SJSA1 (cell line): Measurements from ENCODE around the gene TMEM8B. TPM values are rescaled to one million over a fixed set of nuclear protein-coding genes. Genes with fewer than 3 reads are reported as not detected.

ENCODE experiments used
- DNase-seq, 2 experiments: peaks; one replicate each; pipeline ENCODE4 v3.0.0-alpha.2; 2015 to 2020; ENCODE audit warnings: low spot score in 2 of 2, low read depth in 1 of 2
- H3K27ac ChIP-seq: fragments of 250-450 bp; sonication (Bioruptor Pico); 2 replicates; pipeline ENCODE4 v1.5.1; 2020; ENCODE audit warnings: mild to moderate bottlenecking, moderate library complexity
- H3K27me3 ChIP-seq: fragments of 250-450 bp; sonication (Bioruptor Pico); replicated peaks from 2 replicates; pipeline ENCODE4 v1.5.1; 2020; ENCODE audit warnings: mild to moderate bottlenecking, moderate library complexity
- H3K36me3 ChIP-seq: fragments of 250-450 bp; sonication (Bioruptor Pico); 2 replicates; pipeline ENCODE4 v1.5.1; 2020; ENCODE audit warnings: mild to moderate bottlenecking
- H3K4me1 ChIP-seq: fragments of 250-450 bp; sonication (Bioruptor Pico); replicated peaks from 2 replicates; pipeline ENCODE4 v1.6.1; 2021; ENCODE audit warnings: mild to moderate bottlenecking
- H3K4me3 ChIP-seq: fragments of 250-450 bp; sonication (Bioruptor Pico); 2 replicates; pipeline ENCODE4 v1.5.1; 2020; ENCODE audit warnings: mild to moderate bottlenecking
- H3K9me3 ChIP-seq: fragments of 250-450 bp; sonication (Bioruptor Pico); replicated peaks from 2 replicates; pipeline ENCODE4 v1.5.1; 2020; ENCODE audit warnings: mild to moderate bottlenecking
- total RNA-seq: library from RNA; depleted of rRNA; stranded (reverse); fragments of >200 nt; shearing (Covaris generic); gene quantifications from 2 replicates; pipeline ENCODE4 v1.2.3, GENCODE V29; 2014

TMEM8B gene
- total RNA-seq, 1 experiment from 2014 or later: 1.4 TPM

GRCh38 chr9:35840881-35841644, 12.0 kb downstream of the TMEM8B start:
- Histone ChIP-seq H3K4me1 (peaks cover 11% of the 10 kb centered on the region), H3K4me3 (no peak overlapping the region), H3K9me3 (no peaks in the 10 kb centered on the region), H3K36me3 (no peaks in the 10 kb centered on the region), H3K27ac (no peak overlapping the region), H3K27me3 (no peaks in the 10 kb centered on the region)
- no peak for DNase-seq

- Histone ChIP-seq H3K4me1 (peaks cover 11% of the 10 kb centered on the region), H3K36me3 (no peaks in the 10 kb centered on the region), H3K27me3 (no peaks in the 10 kb centered on the region), H3K27ac (no peak overlapping the region), H3K9me3 (no peaks in the 10 kb centered on the region), H3K4me3 (no peak overlapping the region)
- no peak for DNase-seq
Observed at GRCh38 chr9:35841645-35841900, 12.5 kb downstream of the TMEM8B start.

- Histone ChIP-seq H3K9me3 (no peaks in the 10 kb centered on the region), H3K4me3 (no peak overlapping the region), H3K36me3 (no peaks in the 10 kb centered on the region), H3K27ac (no peak overlapping the region), H3K27me3 (no peaks in the 10 kb centered on the region), H3K4me1 (peaks cover 11% of the 10 kb centered on the region)
- DNase-seq: no peak
Observed at GRCh38 chr9:35842020-35842745, 13.2 kb downstream of the TMEM8B start.

GRCh38 chr9:35842795-35843194, 13.8 kb downstream of the TMEM8B start:
- Histone ChIP-seq H3K4me1 (peaks cover 11% of the 10 kb centered on the region), H3K4me3 (no peak overlapping the region), H3K27ac (no peak overlapping the region), H3K36me3 (no peaks in the 10 kb centered on the region), H3K27me3 (no peaks in the 10 kb centered on the region), H3K9me3 (no peaks in the 10 kb centered on the region)
- DNase-seq: no peak

- no peak overlapping the region for H3K4me3 ChIP-seq
- no peak overlapping the region for H3K27ac ChIP-seq
- no peaks in the 10 kb centered on the region for H3K36me3 ChIP-seq
- no peaks in the 10 kb centered on the region for H3K9me3 ChIP-seq
- H3K4me1 ChIP-seq: peaks cover 11% of the 10 kb centered on the region
- no peaks in the 10 kb centered on the region for H3K27me3 ChIP-seq
- peak; percentile 47 to 48 for DNase-seq
Observed at GRCh38 chr9:35844628-35845270, 15.7 kb downstream of the TMEM8B start.

- Histone ChIP-seq H3K4me1 (peaks cover 11% of the 10 kb centered on the region), H3K36me3 (no peaks in the 10 kb centered on the region), H3K9me3 (no peaks in the 10 kb centered on the region), H3K4me3 (no peak overlapping the region), H3K27ac (no peak overlapping the region), H3K27me3 (no peaks in the 10 kb centered on the region)
- no peak for DNase-seq
Observed at GRCh38 chr9:35845824-35846771, 17.1 kb downstream of the TMEM8B start.

- Histone ChIP-seq H3K9me3 (no peaks in the 10 kb centered on the region), H3K4me1 (peaks cover 11% of the 10 kb centered on the region), H3K27ac (no peak overlapping the region), H3K36me3 (no peaks in the 10 kb centered on the region), H3K27me3 (no peaks in the 10 kb centered on the region), H3K4me3 (no peak overlapping the region)
- no peak for DNase-seq
Observed at GRCh38 chr9:35847792-35848572, 19.0 kb downstream of the TMEM8B start.

- no peaks in the 10 kb centered on the region for H3K4me1 ChIP-seq
- no peaks in the 10 kb centered on the region for H3K9me3 ChIP-seq
- no peaks in the 10 kb centered on the region for H3K27me3 ChIP-seq
- no peak overlapping the region for H3K4me3 ChIP-seq
- DNase-seq: no peak
- H3K27ac ChIP-seq: no peak overlapping the region
- no peaks in the 10 kb centered on the region for H3K36me3 ChIP-seq
Observed at GRCh38 chr9:35852267-35852815, 23.3 kb downstream of the TMEM8B start.

- H3K27me3 ChIP-seq: no peaks in the 10 kb centered on the region
- peak in 1 of 2 experiments; percentile 8 for DNase-seq
Observed at GRCh38 chr9:35852876-35853865, 24.1 kb downstream of the TMEM8B start.

GRCh38 chr9:35854091-35854762, 25.2 kb downstream of the TMEM8B start:
- no peak overlapping the region for H3K27ac ChIP-seq
- no peak for DNase-seq
- H3K27me3 ChIP-seq: no peaks in the 10 kb centered on the region
- H3K9me3 ChIP-seq: no peaks in the 10 kb centered on the region
- no peak overlapping the region for H3K4me3 ChIP-seq
- no peaks in the 10 kb centered on the region for H3K36me3 ChIP-seq
- H3K4me1 ChIP-seq: no peaks in the 10 kb centered on the region

More at GRCh38 chr9:35852876-35853865, 24.1 kb downstream of the TMEM8B start:
- no peaks in the 10 kb centered on the region for H3K9me3 ChIP-seq
- H3K4me3 ChIP-seq: no peak overlapping the region
- H3K36me3 ChIP-seq: no peaks in the 10 kb centered on the region
- H3K27ac ChIP-seq: no peak overlapping the region
- H3K4me1 ChIP-seq: no peaks in the 10 kb centered on the region

GRCh38 chr9:35856206-35856605, 27.2 kb downstream of the TMEM8B start:
- H3K9me3 ChIP-seq: no peaks in the 10 kb centered on the region
- no peaks in the 10 kb centered on the region for H3K27me3 ChIP-seq
- DNase-seq: no peak
- no peak overlapping the region for H3K27ac ChIP-seq
- no peaks in the 10 kb centered on the region for H3K4me1 ChIP-seq
- no peak overlapping the region for H3K4me3 ChIP-seq
- H3K36me3 ChIP-seq: no peaks in the 10 kb centered on the region
